HG03354 (cell line): ENCODE data around the gene STIM2.

ENCODE experiments used
- ATAC-seq: cut with Tn5 transposase; IDR thresholded peaks from one replicate; pipeline ENCODE4 v1.9.1; 2021; ENCODE audit warnings: mild to moderate bottlenecking; ENCODE audit not compliant: unreplicated experiment, poor library complexity, severe bottlenecking

STIM2 gene

DNA sequence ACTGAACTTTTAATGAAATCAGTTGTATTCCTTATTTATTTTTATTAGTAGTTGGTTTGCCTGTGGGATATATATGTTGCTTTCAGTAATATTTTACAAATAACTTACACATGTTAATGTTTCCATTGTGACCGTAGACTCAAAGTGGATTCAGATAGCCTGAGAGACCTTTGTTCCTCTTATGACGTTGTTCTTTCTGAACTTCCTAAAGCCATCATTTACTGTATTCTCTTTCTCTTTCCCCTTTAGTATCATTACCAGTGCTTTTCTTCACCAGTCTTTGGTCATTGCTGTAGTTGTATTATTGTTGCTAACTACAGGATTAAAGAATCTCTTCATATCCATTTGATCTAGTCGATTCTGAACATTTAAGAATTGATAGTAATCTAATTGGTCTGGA is 4.3 kb downstream of the STIM2 start:
- no peak for ATAC-seq

DNA sequence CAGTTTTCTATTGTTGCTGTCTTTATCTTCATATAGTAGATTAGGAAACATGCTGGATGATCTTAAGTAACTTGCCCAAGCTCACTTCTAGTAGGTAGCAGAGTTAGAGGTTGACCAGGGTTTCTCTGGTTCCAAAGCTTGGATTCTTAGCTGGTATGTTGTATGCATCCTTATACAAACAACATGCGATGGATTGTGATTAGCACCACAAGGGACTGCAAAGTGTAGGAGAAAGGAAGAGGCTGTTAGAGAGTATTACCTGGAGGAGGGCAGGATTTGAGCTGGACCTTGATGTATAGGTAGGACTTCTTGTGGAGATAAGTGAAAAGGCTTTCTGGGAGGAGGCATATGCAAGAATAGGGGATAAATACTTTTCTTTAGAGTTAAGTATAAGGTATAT is 5.6 kb downstream of the STIM2 start:
- ATAC-seq = no peak

DNA sequence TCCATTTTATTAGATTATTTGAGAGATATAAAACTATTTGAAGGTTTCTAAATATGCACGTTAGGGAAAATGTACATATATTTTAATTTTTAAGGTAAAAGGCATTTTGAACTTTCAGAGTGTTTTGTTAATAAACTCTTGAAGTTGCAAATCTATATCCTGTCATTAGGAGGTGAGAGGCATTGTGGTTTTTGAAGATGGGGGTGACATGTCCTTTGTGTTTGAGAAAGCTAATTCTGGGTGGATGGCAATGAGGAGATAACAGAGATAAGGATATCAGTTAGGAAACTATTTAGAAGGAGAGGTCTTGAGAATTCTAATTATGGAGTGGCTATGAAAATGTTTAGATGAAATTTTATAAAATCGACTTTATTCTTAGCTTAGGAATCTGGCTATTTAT is 6.1 kb downstream of the STIM2 start:
- no peak for ATAC-seq

DNA sequence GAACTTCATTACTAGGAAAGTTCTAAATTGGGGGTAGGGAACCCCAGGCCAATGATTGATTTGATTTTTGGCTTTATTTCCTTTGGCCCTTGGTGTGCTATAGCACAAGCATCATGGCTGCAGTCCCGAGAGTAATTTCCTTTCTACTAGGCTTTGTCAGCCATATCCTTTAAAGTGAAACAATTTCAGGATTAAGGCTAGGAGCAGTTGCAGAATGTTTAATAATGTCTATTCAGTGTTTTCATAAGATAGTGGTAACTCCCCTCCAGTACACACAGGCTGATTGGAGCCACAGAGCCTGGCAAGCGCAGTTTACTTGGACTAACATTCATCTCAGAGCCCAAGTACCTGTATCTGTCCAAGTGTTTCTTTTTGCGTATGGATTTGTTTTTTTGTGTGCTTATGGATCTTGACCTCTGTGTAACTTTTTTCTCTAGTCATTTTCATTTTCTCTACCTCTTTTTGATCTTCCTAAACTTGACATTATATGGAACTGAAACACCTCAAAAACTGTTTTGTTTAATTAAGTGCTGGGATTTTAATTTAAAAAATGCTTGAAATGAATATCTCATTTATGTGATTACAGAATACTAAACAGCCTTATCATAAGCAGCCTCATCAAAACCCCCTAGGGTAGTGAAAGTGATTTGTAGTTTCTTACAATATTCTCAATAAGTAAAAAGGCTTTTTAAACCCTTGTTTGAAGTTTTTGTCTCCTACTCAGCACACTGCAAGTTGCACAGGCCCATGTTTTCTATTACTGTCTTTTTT is 7.5 kb downstream of the STIM2 start:
- ATAC-seq = no peak

DNA sequence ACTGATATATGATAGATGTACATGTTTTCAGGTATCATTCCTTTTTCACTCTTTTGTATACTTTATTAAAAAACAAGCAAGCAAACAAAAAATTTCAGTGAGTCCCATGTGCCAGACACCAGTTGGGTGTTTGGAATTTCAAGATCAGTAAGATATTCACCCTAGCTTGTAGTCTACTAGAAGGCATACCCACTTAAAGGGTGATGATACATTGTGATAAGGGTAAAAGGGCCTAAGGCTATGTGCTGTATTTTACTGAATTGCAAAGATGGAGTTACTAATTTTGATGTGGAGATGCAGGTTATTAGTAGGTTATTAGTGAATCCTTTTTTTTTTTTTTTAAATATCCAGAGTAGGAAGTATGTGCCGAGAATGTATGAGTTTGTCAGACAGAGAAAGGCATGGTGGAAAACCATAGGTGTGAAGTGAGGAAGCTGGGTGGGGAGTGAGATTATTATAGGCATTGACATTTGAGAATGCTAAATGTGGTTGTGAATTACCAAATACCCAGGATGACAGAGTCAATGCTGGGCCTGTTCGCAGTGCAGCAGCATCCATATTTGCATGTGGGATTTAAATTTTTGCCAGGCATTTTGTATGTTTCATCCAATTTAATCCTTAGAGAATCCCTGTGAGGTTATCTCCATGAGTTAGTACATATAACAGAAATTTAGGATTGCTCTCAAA is 10.1 kb downstream of the STIM2 start:
- no peak for ATAC-seq

DNA sequence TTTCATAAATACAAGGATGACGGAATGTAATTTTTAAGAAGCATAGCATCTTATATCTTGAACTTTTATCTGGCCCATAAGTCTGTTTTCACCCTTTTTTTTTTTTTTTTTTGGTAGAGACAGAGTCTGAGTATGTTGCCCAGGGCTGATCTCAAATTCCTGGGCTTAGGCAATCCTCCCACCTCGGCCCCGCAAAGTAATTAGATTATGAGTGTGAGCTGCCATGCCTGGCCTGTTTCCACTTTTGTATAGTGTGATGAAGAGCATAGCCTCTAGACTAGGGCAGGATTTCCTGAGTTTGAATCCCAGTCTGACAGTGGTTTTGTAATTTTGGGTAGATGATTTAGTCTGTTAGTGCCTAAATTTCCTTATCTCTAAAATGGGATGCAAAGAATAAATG is 11.0 kb downstream of the STIM2 start:
- no peak for ATAC-seq

DNA sequence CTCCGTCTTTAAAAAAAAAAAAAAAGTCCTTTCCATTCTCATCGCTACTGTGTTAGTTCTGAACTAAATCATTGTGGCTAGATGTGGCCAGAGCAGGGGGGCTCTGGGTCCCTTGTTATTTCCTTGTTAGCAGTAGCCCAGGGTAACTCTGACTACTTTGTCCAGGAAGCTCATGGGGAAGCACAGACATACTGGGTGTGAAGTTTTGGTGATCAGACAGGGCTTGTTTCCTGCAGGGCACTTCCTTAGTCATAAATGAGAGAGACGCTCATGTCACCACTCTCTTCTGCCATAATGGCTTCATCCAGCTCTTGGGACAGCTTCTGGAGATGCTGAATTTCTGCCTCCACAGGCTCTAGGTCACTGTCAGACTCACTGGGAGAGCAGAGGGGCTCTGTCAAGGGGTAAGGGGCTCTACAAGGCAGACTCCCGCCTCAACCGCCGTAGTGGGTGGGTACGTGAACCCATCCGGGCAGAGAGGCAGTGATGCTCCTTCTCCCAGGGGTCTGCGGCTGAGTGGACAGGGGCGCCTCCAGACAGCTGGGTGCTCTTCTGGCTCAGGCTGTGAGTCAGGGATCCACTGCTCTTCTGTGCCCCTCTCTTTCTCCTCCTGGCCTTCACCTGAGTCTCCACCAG is 12.9 kb downstream of the STIM2 start:
- ATAC-seq = peak; percentile 89

DNA sequence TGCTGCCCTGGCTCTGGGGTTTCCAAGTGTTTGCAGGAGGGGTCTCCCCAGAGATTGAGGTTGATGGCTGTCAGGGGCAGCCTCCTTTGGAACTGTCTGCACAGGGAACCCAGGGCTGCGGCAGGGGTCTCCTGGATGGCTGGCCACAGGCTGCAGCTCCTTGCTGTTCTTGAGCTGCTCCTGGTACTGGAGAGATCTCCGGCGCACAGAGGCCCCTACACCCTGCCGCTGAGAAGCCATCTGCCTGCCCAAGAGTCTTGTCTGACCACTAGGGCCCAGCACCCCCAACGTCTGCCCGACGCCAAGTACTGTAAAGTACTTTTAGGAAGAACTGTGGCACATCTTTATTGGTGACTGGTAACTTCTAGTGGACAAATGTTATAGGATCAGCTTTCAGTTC is 13.5 kb downstream of the STIM2 start:
- peak; percentile 38 for ATAC-seq

DNA sequence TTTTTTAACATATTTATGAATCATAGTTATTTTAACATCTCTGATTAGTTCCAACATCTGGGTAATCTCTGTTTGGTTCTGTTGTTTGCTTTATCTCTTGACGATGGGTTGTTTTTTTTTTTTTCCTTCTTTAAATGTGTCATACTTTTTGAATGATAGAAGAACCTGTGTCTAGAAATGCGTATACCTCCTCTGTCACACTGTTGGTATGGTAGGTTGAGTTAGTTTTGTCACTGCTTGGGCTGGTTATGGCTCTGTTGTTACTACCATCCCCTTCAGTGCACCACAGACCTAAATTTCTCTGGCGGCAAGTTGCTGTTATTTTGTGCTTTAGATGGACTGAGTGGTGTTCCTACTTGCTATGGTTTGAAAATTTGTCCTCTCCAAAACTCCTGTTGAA is 16.8 kb downstream of the STIM2 start:
- no peak for ATAC-seq

DNA sequence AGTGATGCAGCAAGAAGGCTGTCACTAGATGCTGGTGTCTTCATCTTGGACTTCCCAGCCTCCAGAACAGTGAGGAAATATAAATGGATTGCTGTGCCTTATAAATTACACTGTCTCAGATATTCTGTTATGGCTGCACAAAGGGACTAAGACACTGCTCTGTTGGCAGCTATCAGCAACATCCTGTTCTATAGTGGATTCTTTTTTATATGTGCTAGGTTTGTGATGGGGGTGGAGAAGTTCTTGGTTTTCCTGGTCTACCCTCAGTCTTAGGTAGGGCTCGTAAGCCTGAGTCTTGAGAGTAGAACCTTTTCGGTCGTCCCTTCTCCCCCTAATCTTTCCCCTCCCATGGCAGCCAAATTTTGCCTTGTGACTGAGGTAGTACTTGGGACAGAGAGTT is 17.3 kb downstream of the STIM2 start:
- ATAC-seq = no peak

DNA sequence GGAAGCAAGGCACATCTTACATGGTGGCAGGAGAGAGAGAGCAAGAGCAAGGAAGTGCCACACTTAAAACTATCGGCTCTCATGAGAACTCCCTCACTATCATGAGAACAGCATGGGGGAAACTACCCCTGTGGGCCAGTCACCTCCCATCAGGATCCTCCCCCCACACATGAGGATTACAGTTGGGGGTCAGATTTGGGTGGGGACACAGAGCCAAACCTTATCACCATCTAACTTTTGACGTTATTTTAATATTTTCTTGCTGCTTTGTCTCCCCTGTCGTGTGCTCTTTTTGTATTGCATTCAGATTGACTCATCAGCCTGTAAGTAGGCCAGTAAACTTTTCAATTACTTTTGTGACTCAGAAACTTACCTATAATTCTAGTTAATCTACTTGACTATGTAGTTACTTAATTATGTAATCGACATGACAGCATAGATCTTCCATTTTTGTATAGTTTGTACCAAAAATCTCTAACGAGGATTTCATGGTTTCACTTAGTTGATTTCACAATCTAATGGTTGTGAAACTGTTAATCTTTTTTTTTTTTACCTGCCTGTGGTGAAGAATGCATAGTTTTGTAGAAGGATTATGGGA is 18.3 kb downstream of the STIM2 start:
- no peak for ATAC-seq

DNA sequence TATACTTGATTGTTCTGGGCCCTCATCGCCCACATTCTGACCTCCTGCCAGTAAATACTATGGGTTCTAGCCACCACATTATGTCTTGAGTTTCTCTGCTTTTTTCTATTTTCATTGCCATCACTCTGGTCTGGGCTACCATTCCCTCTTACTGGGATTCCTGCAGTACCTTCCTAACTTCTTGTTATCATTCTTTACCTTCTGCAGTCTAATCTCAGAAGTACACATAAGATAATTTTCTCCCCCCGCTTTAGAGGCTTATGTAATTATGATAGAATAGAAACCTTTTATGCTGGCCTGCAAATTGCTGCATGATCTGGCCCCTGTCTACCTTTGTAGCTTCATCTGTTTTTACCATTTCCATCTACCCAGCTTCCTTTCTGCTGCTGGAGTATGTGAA is 19.2 kb downstream of the STIM2 start:
- no peak for ATAC-seq

DNA sequence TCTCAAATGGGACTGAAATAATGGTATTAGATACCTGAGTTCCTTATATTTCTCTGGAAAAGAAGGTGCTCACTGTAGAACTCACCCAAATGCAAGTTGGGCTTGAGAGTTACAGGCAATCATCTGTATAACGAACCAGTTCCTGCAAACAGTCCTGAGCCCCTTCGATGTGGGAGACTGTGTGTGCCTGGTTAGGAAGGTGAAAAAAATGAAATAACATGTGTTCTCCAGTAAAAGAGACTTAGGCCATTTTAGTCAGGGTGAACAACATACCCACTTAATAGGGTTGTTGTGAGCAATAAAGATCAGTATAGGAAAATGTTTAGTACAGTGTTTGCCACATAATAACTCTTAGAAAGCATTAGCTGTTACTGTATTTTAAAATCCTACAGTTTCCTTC is 23.4 kb downstream of the STIM2 start:
- peak; percentile 0 for ATAC-seq

DNA sequence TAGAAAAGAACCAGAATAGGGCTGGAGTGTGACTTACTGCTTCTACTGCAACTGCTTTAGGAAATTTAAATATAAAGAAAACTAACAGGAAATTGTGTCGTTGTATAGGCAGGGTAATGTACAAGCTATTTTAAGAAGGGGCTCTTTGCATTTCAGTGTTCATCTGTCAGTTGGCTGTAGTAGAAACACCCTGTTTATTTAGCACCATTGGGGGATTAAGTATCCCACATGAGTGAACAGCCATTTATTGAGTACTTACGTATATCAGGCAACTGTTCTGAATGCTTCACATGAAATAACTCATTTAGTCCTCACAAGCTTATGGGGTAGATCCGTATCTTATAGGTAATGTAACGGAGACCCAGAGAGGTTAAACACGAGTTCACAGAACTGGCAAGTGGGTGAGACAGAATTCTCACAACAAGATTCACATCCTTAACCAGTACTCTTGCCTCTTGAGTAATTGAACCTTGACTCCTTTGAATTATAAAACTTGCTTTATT is 23.9 kb downstream of the STIM2 start:
- ATAC-seq = peak; percentile 70

DNA sequence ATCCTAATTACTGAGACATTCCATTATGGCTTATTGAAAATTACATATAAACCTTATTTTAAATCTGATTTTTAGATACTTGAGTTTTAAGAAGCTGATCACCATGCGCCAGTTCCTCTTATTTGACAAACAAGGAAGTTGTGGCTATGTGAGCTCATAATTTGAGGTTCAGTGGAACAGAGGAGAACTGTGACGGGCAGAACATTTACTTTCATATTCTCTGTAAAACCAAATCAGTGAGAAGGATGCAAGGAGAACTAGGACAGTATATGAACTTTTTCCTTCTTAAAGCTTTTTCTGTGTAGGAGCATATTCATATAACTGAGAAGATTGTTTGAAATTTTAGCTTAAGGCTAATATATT is 25.3 kb downstream of the STIM2 start:
- peak; percentile 85 for ATAC-seq

DNA sequence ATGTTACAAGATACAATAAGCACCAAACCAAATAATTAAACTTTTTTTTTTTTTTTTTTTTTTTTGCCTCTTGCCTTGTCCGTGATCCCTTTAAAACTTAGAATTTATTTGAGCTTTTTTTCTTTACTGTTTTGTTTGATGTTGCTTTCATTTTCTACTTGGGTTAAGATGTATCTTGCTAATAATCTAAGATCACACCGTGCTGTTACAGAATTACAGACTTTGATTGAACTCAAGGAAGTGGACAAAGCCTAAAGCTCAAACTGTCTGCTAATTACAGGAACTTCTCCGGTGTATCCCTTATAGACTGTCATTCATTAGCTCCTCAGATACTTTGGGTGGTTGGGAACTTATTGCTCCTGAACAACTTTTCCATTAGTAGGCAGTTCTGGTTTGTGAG is 26.5 kb downstream of the STIM2 start:
- no peak for ATAC-seq

DNA sequence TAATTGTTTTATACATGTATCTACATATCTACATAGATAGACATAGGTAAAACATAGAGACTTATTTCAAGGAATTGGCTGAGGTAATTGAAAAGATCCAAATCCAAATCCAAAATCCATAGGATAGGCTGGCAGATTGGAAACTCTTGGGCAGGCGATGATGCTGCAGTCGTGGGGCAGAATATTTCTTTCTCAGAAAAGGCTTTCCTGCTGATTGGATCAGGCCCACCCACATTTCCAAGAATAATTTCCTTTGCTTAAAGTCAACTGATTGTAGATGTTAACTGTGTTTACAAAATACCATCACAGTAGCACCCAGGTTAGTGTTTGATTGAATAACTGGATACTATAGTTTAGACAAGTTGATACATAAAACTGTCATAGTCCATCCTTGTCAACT is 27.2 kb downstream of the STIM2 start:
- no peak for ATAC-seq

DNA sequence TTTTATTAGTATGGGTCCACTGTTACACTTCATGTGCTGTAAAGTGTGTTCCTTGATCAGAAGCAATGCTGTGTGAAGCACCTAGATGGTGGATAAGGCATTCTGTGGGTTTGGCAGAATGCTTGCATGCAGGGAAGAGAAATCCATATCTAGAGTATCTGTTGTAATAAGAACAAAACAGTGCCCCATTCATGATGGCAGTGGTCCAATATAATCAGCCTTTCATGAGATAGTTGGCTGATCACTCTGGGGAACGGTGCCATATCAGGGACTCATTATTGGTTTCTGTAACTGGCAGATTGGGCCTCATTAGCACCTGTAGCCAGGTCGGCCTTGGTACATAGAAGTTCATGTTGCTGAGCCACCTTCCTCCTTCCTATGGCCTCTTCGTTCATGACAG is 28.7 kb downstream of the STIM2 start:
- no peak for ATAC-seq

DNA sequence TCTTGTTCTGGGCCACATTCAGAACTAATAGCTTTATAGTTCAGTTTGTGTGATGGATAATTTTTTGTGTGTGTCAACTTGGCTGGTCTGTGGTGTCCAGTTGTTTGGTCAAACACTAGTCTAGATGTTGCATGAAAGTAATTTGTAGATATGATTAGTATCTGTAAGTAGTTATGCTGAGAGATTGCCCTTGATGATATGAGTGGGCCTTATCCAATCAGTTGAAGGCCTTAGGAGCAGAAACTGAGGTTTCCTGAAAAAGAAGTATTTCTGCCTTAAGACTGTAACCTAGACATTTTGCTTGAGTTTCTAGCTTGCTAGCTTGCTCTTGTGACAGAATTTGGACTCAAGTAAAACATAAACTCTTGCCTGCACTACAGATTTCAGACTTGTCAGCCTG is 30.4 kb downstream of the STIM2 start:
- no peak for ATAC-seq

DNA sequence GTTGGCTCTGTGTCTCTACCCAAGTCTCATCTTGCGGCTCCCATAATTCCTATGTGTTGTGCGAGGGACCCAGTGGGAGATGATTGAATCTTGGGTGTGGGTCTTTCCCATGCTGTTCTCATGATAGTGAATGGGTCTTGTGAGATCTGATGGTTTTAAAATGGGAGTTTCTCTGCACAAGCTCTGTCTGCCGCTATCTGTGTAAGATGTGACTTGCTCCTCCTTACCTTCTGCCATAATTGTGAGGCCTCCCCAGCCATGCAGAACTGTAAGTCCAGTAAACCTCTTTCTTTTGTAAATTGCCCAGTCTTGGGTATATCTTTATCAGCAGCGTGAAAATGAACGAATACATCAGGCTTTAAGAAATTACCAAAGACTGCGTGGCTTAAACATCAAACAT is 31.2 kb downstream of the STIM2 start:
- ATAC-seq = no peak
